ENCODE results near the gene SMPD3. TPM values are rescaled to one million over a fixed set of nuclear protein-coding genes. Genes with fewer than 3 reads are reported as not detected.

SMPD3 gene
- total and polyA plus RNA-seq, 2 experiments from 2014 or later: 5.7 to 6.3 TPM

DNA sequence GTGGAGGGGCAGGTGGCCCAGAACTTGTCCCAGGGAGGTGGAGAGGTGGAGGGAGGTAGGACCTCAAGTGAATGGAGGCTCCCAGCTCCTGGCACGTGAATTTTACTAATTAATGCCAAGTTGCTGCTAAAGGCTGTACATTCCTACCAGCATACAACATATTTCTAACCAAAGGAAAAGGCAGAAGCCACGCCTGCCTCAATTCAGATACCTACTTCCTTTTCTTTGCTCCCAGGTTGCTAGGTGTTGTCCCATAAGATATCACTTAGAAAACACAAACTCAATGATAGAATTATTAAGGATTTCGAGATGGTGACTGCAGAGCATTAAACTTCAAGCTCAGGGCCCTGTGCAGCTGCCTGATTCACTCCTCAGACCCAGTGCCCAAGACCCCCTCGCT lies 20.5 kb upstream of the SMPD3 start:
- no peak overlapping the region for H2AFZ ChIP-seq
- no peaks in the 10 kb centered on the region for H3K79me2 ChIP-seq
- no peak overlapping the region for H3K27ac ChIP-seq
- H3K4me1 ChIP-seq (ENCODE audit: insufficient read depth): no peaks in the 10 kb centered on the region
- no peak for DNase-seq (ENCODE audit: low spot score)
- H3K36me3 ChIP-seq (replicated peaks; ENCODE audit: insufficient read depth, low read depth): no peaks in the 10 kb centered on the region
- no peaks in the 10 kb centered on the region for H3K27me3 ChIP-seq
- TF ChIP-seq EZH2 (IDR thresholded peaks at IDR 0.05; ENCODE audit: borderline replicate concordance) (no peak), EZH2phosphoT487 (IDR thresholded peaks at IDR 0.05; ENCODE audit: low read depth, severe bottlenecking, unreplicated experiment) (no peak)
- TF ChIP-seq, protein P1, sequence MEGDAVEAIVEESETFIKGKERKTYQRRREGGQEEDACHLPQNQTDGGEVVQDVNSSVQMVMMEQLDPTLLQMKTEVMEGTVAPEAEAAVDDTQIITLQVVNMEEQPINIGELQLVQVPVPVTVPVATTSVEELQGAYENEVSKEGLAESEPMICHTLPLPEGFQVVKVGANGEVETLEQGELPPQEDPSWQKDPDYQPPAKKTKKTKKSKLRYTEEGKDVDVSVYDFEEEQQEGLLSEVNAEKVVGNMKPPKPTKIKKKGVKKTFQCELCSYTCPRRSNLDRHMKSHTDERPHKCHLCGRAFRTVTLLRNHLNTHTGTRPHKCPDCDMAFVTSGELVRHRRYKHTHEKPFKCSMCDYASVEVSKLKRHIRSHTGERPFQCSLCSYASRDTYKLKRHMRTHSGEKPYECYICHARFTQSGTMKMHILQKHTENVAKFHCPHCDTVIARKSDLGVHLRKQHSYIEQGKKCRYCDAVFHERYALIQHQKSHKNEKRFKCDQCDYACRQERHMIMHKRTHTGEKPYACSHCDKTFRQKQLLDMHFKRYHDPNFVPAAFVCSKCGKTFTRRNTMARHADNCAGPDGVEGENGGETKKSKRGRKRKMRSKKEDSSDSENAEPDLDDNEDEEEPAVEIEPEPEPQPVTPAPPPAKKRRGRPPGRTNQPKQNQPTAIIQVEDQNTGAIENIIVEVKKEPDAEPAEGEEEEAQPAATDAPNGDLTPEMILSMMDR (IDR thresholded peaks at IDR 0.05; ENCODE audit: poor library complexity): no peak
- no peaks in the 10 kb centered on the region for H3K9me2 ChIP-seq (replicated peaks; ENCODE audit: insufficient read depth)
- no peak overlapping the region for H3K4me3 ChIP-seq
- H3K4me2 ChIP-seq: no peak overlapping the region
- H3K9me3 ChIP-seq (ENCODE audit: low read depth): no peaks in the 10 kb centered on the region
- H4K20me1 ChIP-seq (ENCODE audit: insufficient read depth, poor library complexity, severe bottlenecking): no peaks in the 10 kb centered on the region
- 84% methylated on average over 4 of the region's 4 CpGs for WGBS (ENCODE audit: low lambda C conversion rate, missing lambda C conversion rate)

DNA sequence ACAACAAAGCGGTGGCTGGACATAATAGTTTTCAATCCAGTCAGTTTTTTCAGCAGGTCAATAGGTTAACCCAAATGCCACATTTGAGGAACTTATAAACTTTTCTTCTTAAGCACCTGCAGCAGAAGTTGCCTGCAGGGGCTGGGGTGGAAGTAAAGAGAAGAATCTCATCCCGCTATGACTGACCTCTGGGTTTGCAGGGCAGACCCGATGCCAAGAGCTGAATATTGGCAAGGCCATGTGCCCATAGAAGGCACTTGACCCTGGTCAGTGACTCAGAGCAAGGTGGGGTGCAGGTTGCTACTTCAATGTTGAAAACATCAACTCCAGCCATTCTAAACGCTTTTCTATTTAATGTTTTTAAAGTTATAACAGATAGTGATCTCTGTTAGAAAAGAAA lies 17.9 kb upstream of the SMPD3 start:
- Histone ChIP-seq H2AFZ (no peak overlapping the region), H3K4me3 (no peak overlapping the region), H3K4me2 (no peak overlapping the region), H3K79me2 (no peaks in the 10 kb centered on the region), H3K27me3 (no peaks in the 10 kb centered on the region), H3K9me2 (replicated peaks; ENCODE audit: insufficient read depth) (no peaks in the 10 kb centered on the region), H3K36me3 (replicated peaks; ENCODE audit: insufficient read depth, low read depth) (no peaks in the 10 kb centered on the region), H3K9me3 (ENCODE audit: low read depth) (no peaks in the 10 kb centered on the region), H4K20me1 (ENCODE audit: insufficient read depth, poor library complexity, severe bottlenecking) (no peaks in the 10 kb centered on the region), H3K27ac (no peak overlapping the region), H3K4me1 (ENCODE audit: insufficient read depth) (no peaks in the 10 kb centered on the region)
- TF ChIP-seq EZH2 (IDR thresholded peaks at IDR 0.05; ENCODE audit: borderline replicate concordance) (no peak), EZH2phosphoT487 (IDR thresholded peaks at IDR 0.05; ENCODE audit: low read depth, severe bottlenecking, unreplicated experiment) (no peak)
- TF ChIP-seq, protein P1 (IDR thresholded peaks at IDR 0.05; ENCODE audit: poor library complexity): no peak
- WGBS (ENCODE audit: low lambda C conversion rate, missing lambda C conversion rate): 82% methylated on average over 4 of the region's 4 CpGs
- DNase-seq (ENCODE audit: low spot score): no peak

DNA sequence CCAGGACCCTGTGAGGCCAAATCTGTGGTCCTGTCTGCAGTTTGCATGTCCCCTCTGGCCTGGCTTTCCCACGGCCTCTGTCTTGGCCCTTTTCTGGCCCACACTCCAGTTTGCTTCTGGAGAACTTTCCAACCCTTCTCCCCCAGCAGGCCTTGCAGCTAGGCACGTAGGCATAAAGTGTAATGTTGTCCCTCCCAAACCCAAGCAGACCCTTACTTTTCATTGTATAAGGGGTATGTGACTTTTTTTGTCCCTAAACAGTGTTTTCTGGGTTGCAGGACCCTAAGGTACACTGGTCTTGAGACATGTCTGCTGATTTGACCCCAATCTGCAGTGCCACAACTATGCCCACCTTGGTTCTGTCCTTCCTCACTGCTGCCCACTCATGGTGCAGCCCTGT lies 15.6 kb upstream of the SMPD3 start:
- Histone ChIP-seq H3K9me2 (replicated peaks; ENCODE audit: insufficient read depth) (no peaks in the 10 kb centered on the region), H4K20me1 (ENCODE audit: insufficient read depth, poor library complexity, severe bottlenecking) (no peaks in the 10 kb centered on the region), H3K27ac (no peak overlapping the region), H3K4me3 (no peak overlapping the region), H3K36me3 (replicated peaks; ENCODE audit: insufficient read depth, low read depth) (no peaks in the 10 kb centered on the region), H2AFZ (no peak overlapping the region), H3K9me3 (ENCODE audit: low read depth) (no peaks in the 10 kb centered on the region), H3K4me2 (no peak overlapping the region), H3K79me2 (no peaks in the 10 kb centered on the region), H3K4me1 (ENCODE audit: insufficient read depth) (no peaks in the 10 kb centered on the region), H3K27me3 (no peaks in the 10 kb centered on the region)
- WGBS (ENCODE audit: low lambda C conversion rate, missing lambda C conversion rate): 80% methylated on average over 2 of the region's 2 CpGs
- no peak for DNase-seq (ENCODE audit: low spot score)
- no peak for TF ChIP-seq EZH2 (IDR thresholded peaks at IDR 0.05; ENCODE audit: borderline replicate concordance)
- TF ChIP-seq, protein P1 (IDR thresholded peaks at IDR 0.05; ENCODE audit: poor library complexity): no peak
- no peak for TF ChIP-seq EZH2phosphoT487 (IDR thresholded peaks at IDR 0.05; ENCODE audit: low read depth, severe bottlenecking, unreplicated experiment)

DNA sequence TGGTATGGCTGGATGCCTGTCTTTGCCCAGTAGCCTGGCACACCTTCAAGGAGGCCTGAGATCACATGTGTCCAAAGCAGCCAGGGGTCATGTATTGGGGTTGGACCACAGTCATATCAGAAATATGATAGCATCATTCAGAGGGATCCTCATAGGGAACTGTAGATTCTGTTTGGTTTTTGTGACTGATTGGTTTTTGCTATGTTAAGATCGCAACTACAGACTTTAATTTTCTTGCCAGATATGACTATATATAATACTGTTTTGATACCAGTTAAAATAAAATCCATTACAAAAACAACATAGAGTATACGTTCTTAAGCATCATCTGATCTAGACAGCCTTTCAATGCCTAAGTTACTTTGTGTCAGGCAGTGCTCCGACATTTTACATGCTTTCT lies 11.8 kb upstream of the SMPD3 start:
- Histone ChIP-seq H2AFZ (no peak overlapping the region), H3K27ac (no peak overlapping the region), H3K79me2 (no peaks in the 10 kb centered on the region), H3K9me2 (replicated peaks; ENCODE audit: insufficient read depth) (no peaks in the 10 kb centered on the region), H3K4me3 (no peak overlapping the region), H4K20me1 (ENCODE audit: insufficient read depth, poor library complexity, severe bottlenecking) (no peaks in the 10 kb centered on the region), H3K4me1 (ENCODE audit: insufficient read depth) (no peaks in the 10 kb centered on the region), H3K4me2 (no peak overlapping the region), H3K9me3 (ENCODE audit: low read depth) (no peaks in the 10 kb centered on the region), H3K27me3 (no peaks in the 10 kb centered on the region), H3K36me3 (replicated peaks; ENCODE audit: insufficient read depth, low read depth) (no peaks in the 10 kb centered on the region)
- WGBS (ENCODE audit: low lambda C conversion rate, missing lambda C conversion rate): 88% methylated on average over 3 of the region's 3 CpGs
- no peak for DNase-seq (ENCODE audit: low spot score)
- TF ChIP-seq EZH2phosphoT487 (IDR thresholded peaks at IDR 0.05; ENCODE audit: low read depth, severe bottlenecking, unreplicated experiment): no peak
- TF ChIP-seq, protein P1 (IDR thresholded peaks at IDR 0.05; ENCODE audit: poor library complexity): no peak
- TF ChIP-seq EZH2 (IDR thresholded peaks at IDR 0.05; ENCODE audit: borderline replicate concordance): no peak
